LNCAP (cell line): ENCODE data around the gene SCN2A.

Experiments used
- TF ChIP-seq, protein P1 (sequence below): fragments of 450-650 bp; IDR thresholded peaks from 2 replicates; pipeline ENCODE4 v1.5.1; 2017; ENCODE audit warnings: mild to moderate bottlenecking

Gene SCN2A

DNA sequence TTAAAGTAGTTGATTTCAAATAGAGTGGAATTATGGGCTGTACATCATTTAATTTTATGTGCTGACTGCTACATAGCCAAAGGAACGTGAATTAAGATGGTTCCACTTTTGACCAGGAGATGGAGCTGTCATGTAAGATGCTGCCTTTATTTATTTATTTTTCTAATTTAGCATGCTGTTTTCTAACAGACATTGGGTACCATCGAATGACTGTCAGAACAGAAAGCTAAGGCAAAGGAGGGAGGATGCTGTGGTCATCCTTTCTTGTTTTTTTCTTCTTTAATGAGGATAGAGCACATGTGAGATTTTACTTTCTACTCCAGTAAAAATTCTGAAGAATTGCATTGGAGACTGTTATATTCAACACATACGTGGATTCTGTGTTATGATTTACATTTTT is at the start of gene SCN2A:
SCN2A (plus strand) TSS at position 185 of the 400 bp plus-strand sequence. CDS start 56,410 bp downstream, outside the sequence.
- TF ChIP-seq, protein P1, sequence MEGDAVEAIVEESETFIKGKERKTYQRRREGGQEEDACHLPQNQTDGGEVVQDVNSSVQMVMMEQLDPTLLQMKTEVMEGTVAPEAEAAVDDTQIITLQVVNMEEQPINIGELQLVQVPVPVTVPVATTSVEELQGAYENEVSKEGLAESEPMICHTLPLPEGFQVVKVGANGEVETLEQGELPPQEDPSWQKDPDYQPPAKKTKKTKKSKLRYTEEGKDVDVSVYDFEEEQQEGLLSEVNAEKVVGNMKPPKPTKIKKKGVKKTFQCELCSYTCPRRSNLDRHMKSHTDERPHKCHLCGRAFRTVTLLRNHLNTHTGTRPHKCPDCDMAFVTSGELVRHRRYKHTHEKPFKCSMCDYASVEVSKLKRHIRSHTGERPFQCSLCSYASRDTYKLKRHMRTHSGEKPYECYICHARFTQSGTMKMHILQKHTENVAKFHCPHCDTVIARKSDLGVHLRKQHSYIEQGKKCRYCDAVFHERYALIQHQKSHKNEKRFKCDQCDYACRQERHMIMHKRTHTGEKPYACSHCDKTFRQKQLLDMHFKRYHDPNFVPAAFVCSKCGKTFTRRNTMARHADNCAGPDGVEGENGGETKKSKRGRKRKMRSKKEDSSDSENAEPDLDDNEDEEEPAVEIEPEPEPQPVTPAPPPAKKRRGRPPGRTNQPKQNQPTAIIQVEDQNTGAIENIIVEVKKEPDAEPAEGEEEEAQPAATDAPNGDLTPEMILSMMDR = peak; percentile 67

DNA sequence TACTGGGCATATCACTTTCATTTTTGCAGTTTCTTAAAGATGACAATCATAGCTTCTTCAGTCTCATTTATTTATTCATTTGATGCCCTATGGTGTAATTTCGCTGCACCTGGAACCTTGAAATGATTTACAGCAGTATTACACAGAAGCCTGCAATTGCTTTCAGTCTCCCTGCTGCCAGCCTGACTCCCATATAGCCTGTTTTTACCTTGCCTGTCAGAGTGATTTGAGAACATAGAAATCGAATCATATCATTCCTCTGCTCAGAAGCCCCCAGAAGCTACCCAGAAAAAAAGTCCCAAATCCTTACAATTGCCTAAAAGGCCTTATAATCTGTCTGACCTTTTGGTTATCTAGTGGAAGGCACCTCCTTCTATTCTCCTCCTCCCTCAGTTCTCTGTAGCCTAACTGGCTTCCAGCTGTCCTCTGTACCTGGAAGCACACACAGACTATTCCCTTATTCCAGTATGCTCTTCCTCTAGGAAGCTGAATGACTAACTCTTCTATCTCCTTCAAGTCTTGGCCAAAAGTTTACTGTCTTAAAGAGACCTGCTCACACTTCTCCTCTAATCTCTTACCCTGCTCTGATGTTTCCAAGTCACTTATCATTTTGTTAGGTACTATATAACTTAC is 48.0 kb upstream of the SCN2A start:
- TF ChIP-seq, protein P1 = no peak

DNA sequence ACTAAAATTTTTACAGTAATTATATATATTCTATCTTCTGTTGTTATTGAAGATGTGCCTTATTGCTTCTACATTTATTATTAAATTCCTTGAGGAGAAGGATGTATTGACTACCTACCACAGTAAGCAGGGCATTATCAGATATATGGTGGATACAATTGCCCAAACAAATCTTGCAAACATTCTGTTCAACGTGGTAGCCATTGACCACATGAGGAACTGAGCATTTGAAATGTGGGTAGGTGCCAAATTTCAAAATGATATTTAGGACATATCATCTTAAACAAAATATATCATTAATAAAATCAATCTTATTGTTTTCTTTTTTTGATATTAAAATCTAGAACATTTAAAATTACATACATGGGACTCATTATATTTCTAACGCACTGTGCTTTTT is 46.5 kb upstream of the SCN2A start:
- TF ChIP-seq, protein P1 = no peak

DNA sequence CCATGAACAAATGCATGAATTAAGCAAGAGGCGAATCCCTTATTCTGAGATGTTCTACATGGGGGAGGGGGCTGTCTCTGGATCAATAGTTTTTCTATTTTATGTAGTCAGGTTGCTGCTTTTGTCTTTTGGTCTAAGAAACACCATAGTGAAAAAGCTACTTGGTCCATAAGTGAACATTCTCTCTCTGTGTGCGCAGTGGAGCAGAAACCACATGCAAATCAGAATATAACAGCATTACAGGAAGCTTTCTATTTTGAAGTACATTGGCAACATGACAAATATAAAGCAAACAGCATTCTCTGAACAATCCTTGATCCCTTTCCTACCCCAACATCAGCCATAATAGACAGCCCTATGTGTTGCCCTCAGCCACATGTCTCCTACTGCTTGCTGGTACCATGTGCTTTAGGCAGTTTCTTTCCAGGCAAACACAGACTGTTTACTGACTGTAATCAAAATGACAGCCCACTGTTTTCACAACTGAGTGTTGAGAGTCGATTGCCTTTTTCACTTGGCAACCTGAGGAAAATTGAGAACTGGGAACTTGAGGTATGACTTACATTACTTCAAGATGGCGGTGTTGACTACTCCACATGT is 45.9 kb upstream of the SCN2A start:
- TF ChIP-seq, protein P1 = no peak

DNA sequence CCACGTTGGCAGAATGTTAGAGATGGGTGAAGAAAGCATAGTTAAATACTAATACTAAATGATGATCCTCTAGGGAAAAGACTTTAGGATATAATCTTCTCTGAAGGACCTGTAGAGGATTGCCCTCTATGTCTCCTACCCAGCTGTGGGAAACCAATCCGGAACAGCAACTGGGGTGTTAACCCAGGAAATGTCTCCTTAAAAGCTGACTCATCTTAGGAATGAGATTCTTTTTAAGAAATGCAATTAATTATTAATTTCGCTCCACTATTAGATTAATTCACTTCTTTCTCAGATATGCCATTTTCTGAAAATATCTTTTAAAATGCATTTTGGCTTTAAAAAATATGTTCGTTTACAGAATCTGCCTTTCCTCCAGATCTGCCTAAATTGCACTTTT is 42.8 kb upstream of the SCN2A start:
- TF ChIP-seq, protein P1 = no peak

DNA sequence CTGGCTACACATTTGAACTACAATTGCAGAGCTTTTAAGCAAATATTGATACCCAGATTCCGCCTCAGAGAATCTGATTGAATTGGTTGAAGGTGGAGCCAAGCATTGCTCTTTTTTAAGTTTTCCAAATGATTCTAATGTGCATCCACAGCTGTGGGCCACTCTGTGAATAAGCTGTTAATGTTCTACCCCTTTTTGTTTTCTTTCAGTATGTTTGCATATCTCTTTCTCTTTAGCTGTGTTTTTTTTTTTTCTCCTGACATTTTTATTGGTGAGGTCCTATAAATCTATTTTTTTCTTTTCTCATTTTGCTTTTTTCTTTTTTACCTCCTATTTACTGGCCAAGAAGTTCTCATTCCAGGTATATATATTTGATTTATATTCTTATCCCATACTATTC is 41.9 kb upstream of the SCN2A start:
- TF ChIP-seq, protein P1 = no peak

DNA sequence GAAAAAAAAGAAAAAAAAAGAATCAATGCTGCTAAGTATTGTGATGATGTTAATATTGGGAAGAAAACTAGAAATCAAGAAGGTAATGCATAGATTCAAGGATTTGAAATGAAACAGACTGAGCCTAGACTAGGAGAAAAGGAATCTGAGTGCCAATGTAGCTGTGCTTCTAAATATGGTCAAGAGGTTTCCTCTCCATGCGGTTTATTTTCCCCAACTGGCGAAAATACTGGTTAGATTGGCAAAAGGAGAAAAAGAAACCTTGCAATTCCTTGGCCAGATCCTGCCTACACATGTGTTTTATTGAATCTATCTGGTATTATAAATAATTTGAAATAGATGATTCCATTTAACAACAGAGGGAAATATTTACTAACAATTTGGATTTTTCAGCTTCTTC is 41.0 kb upstream of the SCN2A start:
- TF ChIP-seq, protein P1 = no peak
